GM18519 (cell line): ENCODE measurements around the gene HES2.
"Not testable (repeated sequence)": the region's sequence is repeated elsewhere in the genome, so short reads cannot be mapped to it uniquely, and the experiment has no call there.

Experiments used
- ATAC-seq: cut with Tn5 transposase; IDR thresholded peaks from one replicate; pipeline ENCODE4 v1.9.1; 2021; ENCODE audit warnings: mild to moderate bottlenecking, moderate library complexity; ENCODE audit not compliant: unreplicated experiment, low FRiP score

Gene HES2

GRCh38 chr1:6392809-6393399 is 26.8 kb downstream of the HES2 start:
- no peak for ATAC-seq

GRCh38 chr1:6391951-6392808 is 27.5 kb downstream of the HES2 start:
- no peak for ATAC-seq

GRCh38 chr1:6389971-6390370 is 29.7 kb downstream of the HES2 start:
- no peak for ATAC-seq

DNA sequence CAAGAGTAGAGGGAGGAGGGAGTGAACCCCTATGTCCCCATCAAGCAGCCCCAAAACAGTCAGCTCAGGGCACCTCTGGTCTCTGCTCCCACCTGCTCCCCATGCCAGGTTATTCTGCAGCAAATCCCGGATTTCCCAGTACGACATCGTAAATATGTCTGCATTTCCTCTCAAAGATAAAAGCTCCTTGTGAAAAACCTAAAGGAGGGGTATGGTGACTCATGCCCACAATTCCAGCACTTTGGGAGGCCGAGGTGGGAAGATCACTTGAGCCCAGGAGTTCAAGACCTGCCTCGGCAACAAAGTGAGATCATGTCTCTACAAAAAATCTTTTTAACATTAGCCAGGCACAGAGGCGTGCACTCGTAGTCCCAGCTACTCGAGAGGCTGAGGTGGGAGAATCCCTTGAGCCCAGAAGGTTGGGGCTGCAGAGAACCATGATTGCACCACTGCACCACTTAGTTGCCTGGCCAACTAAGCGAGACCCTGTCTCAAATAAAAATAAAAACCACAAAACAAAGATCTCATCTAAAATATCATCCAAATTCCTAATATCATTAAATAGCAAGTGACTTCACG is 33.3 kb downstream of the HES2 start:
- ATAC-seq: no peak

GRCh38 chr1:6385488-6386191 is 34.1 kb downstream of the HES2 start:
- no peak for ATAC-seq

- ATAC-seq: no peak
Observed at GRCh38 chr1:6384962-6385361, 34.8 kb downstream of the HES2 start.

- no peak for ATAC-seq
Observed at GRCh38 chr1:6384135-6384534, 35.6 kb downstream of the HES2 start.

DNA sequence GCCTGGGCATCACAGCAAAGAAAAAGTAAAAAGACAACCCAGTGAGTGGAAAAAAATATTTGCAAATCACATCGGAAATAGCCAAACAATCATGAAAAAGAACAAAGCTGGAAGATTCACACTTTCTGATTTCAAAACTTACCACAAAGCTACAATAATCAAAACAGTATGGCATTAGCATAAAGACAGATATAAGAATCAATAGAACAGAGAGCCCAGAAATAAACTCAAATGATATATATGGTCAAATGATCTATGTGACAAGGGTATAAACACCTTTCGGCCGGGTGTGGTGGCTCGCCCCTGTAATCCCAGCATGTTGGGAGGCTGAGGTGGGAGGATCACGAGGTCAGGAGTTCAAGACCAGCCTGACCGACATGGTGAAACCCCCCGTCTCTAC is 39.7 kb downstream of the HES2 start:
- no peak for ATAC-seq

DNA sequence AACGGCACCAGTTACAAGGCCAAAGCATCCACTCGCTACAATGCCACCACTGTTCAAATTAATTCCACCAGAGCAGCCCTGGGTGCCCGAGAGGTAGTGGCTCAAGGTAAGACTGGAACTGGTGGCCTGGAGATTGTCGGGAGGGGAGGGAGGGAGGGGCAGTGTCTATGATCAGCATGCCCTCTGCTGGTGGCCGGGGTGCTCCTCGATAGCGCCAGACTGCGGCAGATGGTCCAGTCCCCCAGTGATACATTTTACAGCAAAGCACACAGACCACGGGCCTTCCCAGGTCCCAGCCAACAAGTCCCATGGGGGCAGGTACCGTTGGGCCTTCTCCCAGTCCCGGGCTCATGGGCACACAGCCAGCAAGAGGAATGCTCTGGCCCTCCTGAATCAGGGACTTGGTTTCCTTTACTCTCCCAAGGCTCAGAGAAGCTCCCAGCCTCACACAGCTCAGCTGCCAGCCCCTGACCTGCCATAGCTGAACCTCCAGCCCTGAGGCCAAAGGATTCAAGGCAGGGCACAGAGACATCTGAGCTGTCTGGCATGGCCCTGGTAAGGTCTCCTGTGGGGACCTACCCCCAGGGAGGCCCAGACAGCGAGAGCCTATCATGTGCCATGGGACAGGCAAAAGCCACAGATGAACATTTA is 41.5 kb downstream of the HES2 start:
- no peak for ATAC-seq

- no peak for ATAC-seq
Observed at GRCh38 chr1:6373961-6374720, 45.6 kb downstream of the HES2 start.

DNA sequence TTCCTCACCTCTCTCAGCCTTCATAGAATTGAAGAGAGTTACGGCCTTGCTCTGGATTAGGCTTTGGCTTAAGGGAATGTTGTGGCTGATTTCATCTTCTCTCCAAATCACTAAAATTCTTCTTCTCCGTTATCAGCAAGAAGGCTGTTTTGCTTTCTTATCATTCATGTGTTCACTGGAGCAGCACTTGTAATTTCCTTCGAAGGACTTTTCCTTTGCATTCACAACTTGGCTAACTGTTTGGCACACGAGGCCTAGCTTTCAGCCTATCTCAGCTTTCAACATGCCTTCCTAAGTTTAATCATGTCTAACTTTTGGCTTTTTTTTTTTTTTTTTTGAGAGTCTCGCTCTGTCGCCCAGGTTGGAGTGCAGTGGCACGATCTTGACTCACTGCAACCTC is 47.5 kb downstream of the HES2 start:
- not testable (repeated sequence) for ATAC-seq

GRCh38 chr1:6370006-6370405 is 49.7 kb downstream of the HES2 start:
- no peak for ATAC-seq

DNA sequence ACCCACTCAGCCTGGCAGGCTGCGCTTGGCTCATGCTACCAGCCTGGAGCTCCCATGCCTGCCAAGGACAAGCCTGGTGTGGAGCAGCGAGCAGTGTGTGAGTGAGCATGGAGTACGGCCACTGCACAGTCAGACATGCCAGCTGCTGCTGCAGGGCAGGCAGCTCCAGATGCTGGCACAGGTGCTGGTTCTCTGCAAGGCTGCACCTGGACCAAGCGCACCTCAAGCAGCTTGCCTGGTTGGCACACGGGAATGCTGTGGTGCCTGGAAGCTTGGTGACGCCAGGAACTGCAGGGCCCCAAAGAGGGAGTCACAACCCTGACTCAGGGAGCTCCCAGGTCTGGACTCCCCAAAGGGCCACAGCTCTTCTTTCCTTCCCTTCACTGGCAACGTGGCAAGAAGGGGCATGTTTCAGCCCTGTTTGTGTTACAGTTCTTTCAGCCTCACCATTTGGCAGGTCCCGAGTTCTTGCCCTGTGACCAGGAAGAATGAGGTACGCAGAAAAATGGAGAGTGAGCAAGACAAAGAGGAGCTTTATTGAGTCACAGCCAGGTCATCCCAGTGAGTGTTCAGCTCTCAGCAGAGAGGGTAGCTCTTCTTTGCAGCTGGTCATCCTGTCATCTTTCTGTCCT is 52.2 kb downstream of the HES2 start:
- no peak for ATAC-seq

GRCh38 chr1:6365047-6365446 is 54.7 kb downstream of the HES2 start:
- ATAC-seq: no peak

DNA sequence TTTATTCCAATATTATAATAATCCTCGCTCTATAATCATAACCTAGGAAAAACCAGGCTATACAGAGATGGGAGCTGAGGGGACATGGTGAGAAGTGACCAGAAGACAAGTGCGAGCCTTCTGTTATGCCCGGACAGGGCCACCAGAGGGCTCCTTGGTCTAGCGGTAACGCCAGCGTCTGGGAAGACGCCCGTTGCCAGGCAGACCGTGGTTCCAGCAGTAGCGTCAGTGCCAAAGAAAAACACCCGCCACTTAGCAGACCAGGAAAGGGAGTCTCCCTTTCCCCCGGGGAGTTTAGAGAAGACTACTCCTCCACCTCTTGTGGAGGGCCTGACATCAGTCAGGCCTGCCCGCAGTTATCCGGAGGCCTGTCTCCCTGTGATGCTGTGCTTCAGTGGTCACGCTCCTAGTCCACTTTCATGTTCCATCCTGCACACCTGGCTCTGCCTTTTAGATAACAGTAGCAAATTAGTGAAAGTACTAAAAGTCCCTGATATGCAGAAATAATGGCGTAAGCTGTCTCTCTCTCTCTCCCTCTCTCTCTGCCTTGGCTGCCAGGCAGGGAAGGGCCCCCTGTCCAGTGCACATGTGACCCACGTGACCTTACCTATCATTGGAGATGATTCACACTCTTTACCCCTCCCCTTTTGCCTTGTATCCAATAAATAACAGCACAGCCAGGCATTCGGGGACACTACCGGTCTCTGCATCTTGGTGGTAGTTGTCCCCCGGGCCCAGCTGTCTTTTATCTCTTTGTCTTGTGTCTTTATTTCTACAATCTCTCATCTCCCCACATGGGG is 56.4 kb downstream of the HES2 start:
- not testable (repeated sequence) for ATAC-seq
